Measurements from ENCODE around the gene TSHZ2.

GRCh38 chr20:53338716-53339115 is 366.6 kb downstream of the TSHZ2 start:
- no peak for TF ChIP-seq CTCF (IDR thresholded peaks at IDR 0.05; ENCODE audit: insufficient read depth, low read depth, low read length)
- TF ChIP-seq EZH2 (IDR thresholded peaks at IDR 0.05; ENCODE audit: insufficient read depth, low read length): no peak

Measured in astrocyte (in vitro differentiated cells and primary cell).